Bronchial epithelial cell (primary cell): Measurements from ENCODE around the gene ITGB1. TPM values are rescaled to one million over a fixed set of nuclear protein-coding genes. Genes with fewer than 3 reads are reported as not detected.

Experiments
- DNase-seq: peaks from one replicate; pipeline ENCODE4 v3.0.0-alpha.2; 2010; ENCODE audit warnings: low read depth
- FAIRE-seq: peaks from 2 replicates; lab custom pipeline; 2011; peaks lifted over from hg19 to GRCh38; lab: Jason Lieb, UNC
- H3K27me3 ChIP-seq: 2 replicates; pipeline ENCODE4 v1.5.1; 2011; ENCODE audit warnings: low read length; ENCODE audit not compliant: control insufficient read depth, insufficient read depth
- H3K36me3 ChIP-seq: 2 replicates; pipeline ENCODE4 v1.5.1; 2011; ENCODE audit warnings: low read length; ENCODE audit not compliant: control insufficient read depth, insufficient read depth
- H3K4me3 ChIP-seq: 2 replicates; pipeline ENCODE4 v1.5.1; 2011; ENCODE audit warnings: mild to moderate bottlenecking, low read depth, low read length, control low read depth
- CTCF ChIP-seq: IDR thresholded peaks from 2 replicates; pipeline ENCODE4 v1.5.1; 2011; ENCODE audit warnings: mild to moderate bottlenecking, moderate library complexity, low read length, control low read depth, inconsistent platforms; ENCODE audit not compliant: insufficient read depth, severe bottlenecking
- total RNA-seq: library from RNA; depleted of rRNA; stranded (reverse); fragments of >200 nt; gene quantifications from 2 replicates; pipeline ENCODE4 v1.2.1, GENCODE V29; 2014

Gene ITGB1
- total RNA-seq, 1 donor from 2014 or later = 1,469 TPM

GRCh38 chr10:32893916-32894664, 63.9 kb downstream of the ITGB1 start:
- FAIRE-seq (no peak), DNase-seq (no peak)
- no peak for TF ChIP-seq CTCF
- Histone ChIP-seq H3K4me3 (no peak overlapping the region), H3K36me3 (no peaks in the 10 kb centered on the region), H3K27me3 (no peaks in the 10 kb centered on the region)

- DNase-seq = no peak
- no peaks in the 10 kb centered on the region for H3K36me3 ChIP-seq
- FAIRE-seq = no peak
- peak; percentile 33 for TF ChIP-seq CTCF
- no peaks in the 10 kb centered on the region for H3K27me3 ChIP-seq
- no peak overlapping the region for H3K4me3 ChIP-seq
These were observed 64.6 kb downstream of the ITGB1 start for GRCh38 chr10:32893434-32893833.

- no peak for TF ChIP-seq CTCF
- FAIRE-seq (no peak), DNase-seq (no peak)
These were observed 66.8 kb downstream of the ITGB1 start for GRCh38 chr10:32891261-32891660.

GRCh38 chr10:32890444-32890843, 67.6 kb downstream of the ITGB1 start:
- Histone ChIP-seq H3K27me3 (no peaks in the 10 kb centered on the region), H3K4me3 (no peak overlapping the region), H3K36me3 (no peaks in the 10 kb centered on the region)
- no peak for DNase-seq
- TF ChIP-seq CTCF = no peak
- no peak for FAIRE-seq

More at GRCh38 chr10:32891261-32891660, 66.8 kb downstream of the ITGB1 start:
- no peaks in the 10 kb centered on the region for H3K27me3 ChIP-seq
- no peak overlapping the region for H3K4me3 ChIP-seq
- H3K36me3 ChIP-seq = no peaks in the 10 kb centered on the region

- Histone ChIP-seq H3K4me3 (no peak overlapping the region), H3K36me3 (no peaks in the 10 kb centered on the region), H3K27me3 (no peaks in the 10 kb centered on the region)
- TF ChIP-seq CTCF = no peak
- FAIRE-seq = no peak
- DNase-seq = no peak
These were observed 68.3 kb downstream of the ITGB1 start for GRCh38 chr10:32889631-32890212.
